ENCODE data around the gene FKBP2. TPM values are rescaled to one million over a fixed set of nuclear protein-coding genes. Genes with fewer than 3 reads are reported as not detected.

FKBP2 gene
- total and polyA plus RNA-seq, 3 experiments from 2014 or later: 27.9 to 124 (median 28.4) TPM

DNA sequence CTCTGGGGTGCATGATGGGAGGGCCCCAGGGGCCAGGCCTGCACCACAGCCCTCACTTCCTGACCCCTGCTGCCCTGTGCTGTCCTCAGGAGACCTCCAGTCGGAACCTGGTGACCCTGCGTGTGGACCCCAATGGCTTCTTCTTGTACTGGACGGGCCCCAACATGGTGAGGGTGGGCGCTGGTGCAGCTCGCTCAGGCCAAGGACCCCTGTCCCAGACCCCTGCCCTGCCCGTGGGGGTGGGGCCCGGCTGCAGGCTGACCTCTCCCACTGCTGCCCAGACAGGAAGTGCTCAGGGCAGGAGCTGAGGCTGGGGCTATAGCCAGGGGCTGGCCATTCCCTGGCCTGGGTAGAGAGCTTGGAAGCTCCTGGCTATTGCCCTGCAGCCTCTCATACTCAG, 13.4 kb downstream of the FKBP2 start:
- Mint-ChIP-seq H3K36me3 (peaks cover 0 to 22% (median under 1%) of the 10 kb centered on the region in 3 donors), H3K4me3 (peak overlapping the region in 1 of 7 donors; percentile 72), H3K27me3 (no peaks in the 10 kb centered on the region), H3K9me3 (no peaks in the 10 kb centered on the region), H3K4me1 (peaks cover 7 to 27% (median 11%) of the 10 kb centered on the region in 3 donors), H3K27ac (peak overlapping the region in 1 of 8 donors; percentile 69)
- H3K4me1 ChIP-seq (ENCODE audit: insufficient read depth, low read length): peaks cover 26% of the 10 kb centered on the region
- H3K9me3 ChIP-seq (ENCODE audit: low read length): no peaks in the 10 kb centered on the region
- H3K4me3 ChIP-seq (ENCODE audit: low read length): no peak overlapping the region
- CTCF ChIA-PET: interaction anchor here (0.7 to 2.2 kb wide), 6 partner anchors 8 to 63 kb away, joined by 3 to 9 read pairs (median 4); partner anchors contain the start of genes FERMT3, PRDX5 and TRMT112
- POLR2A ChIA-PET: interaction anchor here (0.6 kb wide), 1 partner anchor 13 kb away, joined by 6 read pairs; no protein-coding TSS in a partner anchor
- DNase-seq: no peak
- no peaks in the 10 kb centered on the region for H3K27me3 ChIP-seq (ENCODE audit: insufficient read depth, low read length, poor library complexity, severe bottlenecking)
- no peak overlapping the region for H3K27ac ChIP-seq (ENCODE audit: low read depth, low read length)
- no peaks in the 10 kb centered on the region for H3K36me3 ChIP-seq (ENCODE audit: insufficient read depth, low read length)

DNA sequence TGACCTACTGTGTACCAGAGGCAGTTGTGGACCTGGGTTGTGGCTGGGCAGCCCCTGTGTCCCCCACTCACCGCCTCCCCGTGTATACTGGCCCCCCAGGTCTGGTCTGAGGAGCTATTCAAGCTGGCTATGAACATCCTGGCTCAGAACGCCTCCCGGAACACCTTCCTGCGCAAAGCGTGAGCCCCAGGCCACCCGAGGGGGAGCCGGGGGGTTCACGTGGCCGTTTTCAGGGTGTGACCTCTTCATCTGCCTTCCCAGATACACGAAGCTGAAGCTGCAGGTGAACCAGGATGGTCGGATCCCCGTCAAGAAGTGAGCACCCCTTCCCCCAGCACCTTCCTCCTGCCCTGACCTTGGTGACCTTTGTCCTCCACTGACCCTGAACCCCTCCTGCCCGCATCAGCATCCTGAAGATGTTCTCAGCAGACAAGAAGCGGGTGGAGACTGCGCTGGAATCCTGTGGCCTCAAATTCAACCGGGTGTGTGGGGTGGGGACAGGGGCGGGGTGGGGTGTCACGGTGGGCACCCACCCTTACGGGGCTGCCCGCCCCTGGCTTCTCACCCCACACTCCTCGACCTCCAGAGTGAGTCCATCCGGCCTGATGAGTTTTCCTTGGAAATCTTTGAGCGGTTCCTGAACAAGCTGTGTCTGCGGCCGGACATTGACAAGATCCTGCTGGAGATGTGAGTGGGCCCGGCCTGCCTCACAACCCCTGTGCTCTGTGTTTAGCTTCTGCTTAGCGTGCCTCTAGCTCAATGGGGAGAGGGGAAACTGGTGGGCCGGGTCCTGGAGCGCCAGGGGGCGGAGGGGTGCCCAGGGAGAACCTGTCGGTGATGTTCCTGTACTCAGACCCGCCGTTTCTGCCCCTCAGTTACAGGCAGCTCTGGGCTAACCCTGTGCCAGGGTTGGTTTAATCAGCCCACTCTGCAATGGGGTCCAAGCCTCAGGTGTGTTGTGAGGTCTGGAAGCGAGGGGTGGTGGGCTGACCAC, 14.5 kb downstream of the FKBP2 start:
- peak overlapping the region in 1 of 8 donors; percentile 43 for H3K27ac Mint-ChIP-seq

DNA sequence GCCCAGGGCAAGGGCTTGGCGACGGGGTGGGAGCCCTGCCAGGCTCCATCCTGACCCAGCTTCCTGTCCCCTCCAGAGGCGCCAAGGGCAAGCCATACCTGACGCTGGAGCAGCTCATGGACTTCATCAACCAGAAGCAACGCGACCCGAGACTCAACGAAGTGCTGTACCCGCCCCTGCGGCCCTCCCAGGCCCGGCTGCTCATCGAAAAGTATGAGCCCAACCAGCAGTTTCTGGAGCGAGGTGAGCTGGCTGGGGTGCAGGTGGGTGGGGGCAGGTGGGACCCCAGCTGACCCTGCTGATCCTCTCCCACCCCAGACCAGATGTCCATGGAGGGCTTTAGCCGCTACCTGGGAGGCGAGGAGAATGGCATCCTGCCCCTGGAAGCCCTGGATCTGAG, 15.4 kb downstream of the FKBP2 start:
- Mint-ChIP-seq H3K4me1 (peaks cover 6 to 23% (median 13%) of the 10 kb centered on the region in 3 donors), H3K36me3 (peaks cover 0 to 31% (median 3%) of the 10 kb centered on the region in 3 donors), H3K4me3 (no peak overlapping the region), H3K27ac (no peak overlapping the region), H3K9me3 (no peaks in the 10 kb centered on the region), H3K27me3 (no peaks in the 10 kb centered on the region)
- Histone ChIP-seq H3K4me1 (ENCODE audit: insufficient read depth, low read length) (peaks cover 17% of the 10 kb centered on the region), H3K9me3 (ENCODE audit: low read length) (no peaks in the 10 kb centered on the region), H3K4me3 (ENCODE audit: low read length) (no peak overlapping the region), H3K27ac (ENCODE audit: low read depth, low read length) (no peak overlapping the region), H3K36me3 (ENCODE audit: insufficient read depth, low read length) (no peaks in the 10 kb centered on the region), H3K27me3 (ENCODE audit: insufficient read depth, low read length, poor library complexity, severe bottlenecking) (no peaks in the 10 kb centered on the region)
- no peak for DNase-seq
- CTCF ChIA-PET: interaction anchor here (1.0 to 2.7 kb wide), 3 partner anchors 45 to 52 kb away, joined by 3 to 7 read pairs (median 4); no protein-coding TSS in a partner anchor
- POLR2A ChIA-PET: interaction anchor here (0.6 kb wide), 1 partner anchor 30 kb away, joined by 3 read pairs; no protein-coding TSS in a partner anchor

More for the DNA sequence above, 14.5 kb downstream of the FKBP2 start:
- Histone ChIP-seq H3K36me3 (ENCODE audit: insufficient read depth, low read length) (no peaks in the 10 kb centered on the region), H3K27ac (ENCODE audit: low read depth, low read length) (no peak overlapping the region), H3K4me3 (ENCODE audit: low read length) (no peak overlapping the region), H3K9me3 (ENCODE audit: low read length) (no peaks in the 10 kb centered on the region), H3K27me3 (ENCODE audit: insufficient read depth, low read length, poor library complexity, severe bottlenecking) (no peaks in the 10 kb centered on the region), H3K4me1 (ENCODE audit: insufficient read depth, low read length) (peaks cover 24% of the 10 kb centered on the region)
- H3K9me3 Mint-ChIP-seq: no peaks in the 10 kb centered on the region
- CTCF ChIA-PET: interaction anchor here (0.7 to 2.7 kb wide), 4 partner anchors 9 to 49 kb away, joined by 3 to 9 read pairs (median 5); no protein-coding TSS in a partner anchor
- POLR2A ChIA-PET: no interaction called here
- no peak overlapping the region for H3K4me3 Mint-ChIP-seq
- no peaks in the 10 kb centered on the region for H3K27me3 Mint-ChIP-seq
- DNase-seq: no peak
- H3K36me3 Mint-ChIP-seq: peaks cover 0 to 31% (median 3%) of the 10 kb centered on the region in 3 donors
- H3K4me1 Mint-ChIP-seq: peaks cover 8 to 30% (median 13%) of the 10 kb centered on the region in 3 donors

DNA sequence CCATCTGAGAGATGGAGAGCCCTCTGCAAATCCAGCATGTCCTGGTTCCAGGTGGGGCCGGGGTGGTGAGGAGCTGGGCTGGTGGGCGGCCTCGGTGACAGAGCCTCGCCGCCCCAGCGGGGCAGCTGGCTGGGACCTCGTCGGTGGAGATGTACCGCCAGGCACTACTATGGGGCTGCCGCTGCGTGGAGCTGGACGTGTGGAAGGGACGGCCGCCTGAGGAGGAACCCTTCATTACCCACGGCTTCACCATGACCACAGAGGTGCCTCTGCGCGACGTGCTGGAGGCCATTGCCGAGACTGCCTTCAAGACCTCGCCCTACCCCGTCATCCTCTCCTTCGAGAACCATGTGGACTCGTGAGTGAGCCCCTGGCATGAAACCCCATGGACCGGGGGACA, 17.5 kb downstream of the FKBP2 start:
- Mint-ChIP-seq H3K27me3 (no peaks in the 10 kb centered on the region), H3K9me3 (no peaks in the 10 kb centered on the region), H3K4me3 (no peak overlapping the region), H3K27ac (no peak overlapping the region), H3K4me1 (peaks cover 1 to 12% (median 6%) of the 10 kb centered on the region in 3 donors), H3K36me3 (peaks cover 0 to 38% (median 5%) of the 10 kb centered on the region in 3 donors)
- Histone ChIP-seq H3K4me1 (ENCODE audit: insufficient read depth, low read length) (no peaks in the 10 kb centered on the region), H3K9me3 (ENCODE audit: low read length) (no peaks in the 10 kb centered on the region), H3K27me3 (ENCODE audit: insufficient read depth, low read length, poor library complexity, severe bottlenecking) (no peaks in the 10 kb centered on the region), H3K27ac (ENCODE audit: low read depth, low read length) (no peak overlapping the region), H3K36me3 (ENCODE audit: insufficient read depth, low read length) (no peaks in the 10 kb centered on the region), H3K4me3 (ENCODE audit: low read length) (no peak overlapping the region)
- ChIA-PET CTCF (interaction anchor here (0.7 to 2.7 kb wide), 4 partner anchors 11 to 54 kb away, joined by 3 to 7 read pairs (median 4); no protein-coding TSS in a partner anchor), POLR2A (no interaction called here)
- DNase-seq: no peak

DNA sequence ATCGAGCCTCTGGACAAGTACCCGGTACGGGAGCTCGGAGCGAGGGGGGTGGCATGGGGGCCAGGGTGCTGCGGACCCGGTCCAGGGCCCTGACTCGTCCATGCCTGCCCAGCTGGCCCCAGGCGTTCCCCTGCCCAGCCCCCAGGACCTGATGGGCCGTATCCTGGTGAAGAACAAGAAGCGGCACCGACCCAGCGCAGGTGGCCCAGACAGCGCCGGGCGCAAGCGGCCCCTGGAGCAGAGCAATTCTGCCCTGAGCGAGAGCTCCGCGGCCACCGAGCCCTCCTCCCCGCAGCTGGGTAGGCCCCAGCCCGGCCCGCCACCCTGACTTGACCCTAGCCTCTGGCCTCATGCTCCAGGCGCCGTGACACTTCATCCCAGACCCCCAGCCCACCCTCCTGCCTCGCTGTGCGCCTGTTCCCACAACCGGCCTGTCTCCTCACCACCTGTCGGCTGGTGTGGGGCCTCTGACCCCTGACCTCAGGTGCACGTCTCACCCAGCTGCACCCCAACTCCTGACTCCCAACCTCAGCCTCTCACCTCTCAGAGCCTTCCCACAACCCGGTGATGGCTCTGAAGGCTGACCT, 18.1 kb downstream of the FKBP2 start:
- H3K36me3 ChIP-seq (ENCODE audit: insufficient read depth, low read length): no peaks in the 10 kb centered on the region
- no peak overlapping the region for H3K4me3 Mint-ChIP-seq
- H3K36me3 Mint-ChIP-seq: peaks cover 0 to 38% (median 5%) of the 10 kb centered on the region in 3 donors
- no peaks in the 10 kb centered on the region for H3K4me1 ChIP-seq (ENCODE audit: insufficient read depth, low read length)
- no peaks in the 10 kb centered on the region for H3K9me3 ChIP-seq (ENCODE audit: low read length)
- H3K9me3 Mint-ChIP-seq: no peaks in the 10 kb centered on the region
- H3K27me3 Mint-ChIP-seq: no peaks in the 10 kb centered on the region
- H3K27me3 ChIP-seq (ENCODE audit: insufficient read depth, low read length, poor library complexity, severe bottlenecking): no peaks in the 10 kb centered on the region
- no peak overlapping the region for H3K27ac ChIP-seq (ENCODE audit: low read depth, low read length)
- no peak for DNase-seq
- H3K4me3 ChIP-seq (ENCODE audit: low read length): no peak overlapping the region
- peak overlapping the region in 2 of 8 donors; percentile 34 to 52 for H3K27ac Mint-ChIP-seq
- ChIA-PET CTCF (interaction anchor here (1.6 kb wide), 1 partner anchor 10 kb away, joined by 3 read pairs; no protein-coding TSS in a partner anchor), POLR2A (no interaction called here)
- peaks cover 0 to 6% (median 6%) of the 10 kb centered on the region in 3 donors for H3K4me1 Mint-ChIP-seq

DNA sequence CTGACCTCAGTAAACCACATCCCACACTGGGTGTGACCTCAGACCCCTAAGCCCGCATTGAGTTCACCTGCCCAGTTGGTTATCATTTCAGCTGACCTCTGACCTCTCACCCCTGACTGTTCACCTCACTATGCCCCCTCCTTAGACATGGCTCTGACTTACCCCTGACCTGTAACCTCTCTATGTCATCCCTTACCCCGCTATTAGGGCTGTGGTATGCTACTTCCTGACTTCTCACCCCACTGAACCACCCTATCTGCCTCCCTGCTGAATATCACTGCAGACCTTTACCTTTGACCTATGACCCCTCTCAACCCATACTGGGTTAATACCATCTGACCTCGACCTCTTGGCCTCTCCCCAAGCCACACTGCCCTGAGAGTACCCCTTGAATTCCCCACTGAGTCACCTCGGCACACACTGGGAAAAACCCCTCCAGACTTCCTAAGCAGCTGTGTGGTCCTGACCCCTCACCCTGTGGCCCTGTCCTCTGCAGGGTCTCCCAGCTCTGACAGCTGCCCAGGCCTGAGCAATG, 18.7 kb downstream of the FKBP2 start:
- no peaks in the 10 kb centered on the region for H3K9me3 ChIP-seq (ENCODE audit: low read length)
- no peaks in the 10 kb centered on the region for H3K36me3 ChIP-seq (ENCODE audit: insufficient read depth, low read length)
- peak overlapping the region in 4 of 8 donors; percentile 34 to 58 (median 44) for H3K27ac Mint-ChIP-seq
- ChIA-PET POLR2A (no interaction called here), CTCF (interaction anchor here (2.1 kb wide), 1 partner anchor 55 kb away, joined by 8 read pairs; no protein-coding TSS in a partner anchor)
- no peak overlapping the region for H3K27ac ChIP-seq (ENCODE audit: low read depth, low read length)
- H3K4me1 ChIP-seq (ENCODE audit: insufficient read depth, low read length): no peaks in the 10 kb centered on the region
- H3K4me3 ChIP-seq (ENCODE audit: low read length): no peak overlapping the region
- DNase-seq: no peak
- no peaks in the 10 kb centered on the region for H3K9me3 Mint-ChIP-seq
- H3K27me3 Mint-ChIP-seq: no peaks in the 10 kb centered on the region
- peaks cover 0 to 6% (median 6%) of the 10 kb centered on the region in 3 donors for H3K4me1 Mint-ChIP-seq
- H3K27me3 ChIP-seq (ENCODE audit: insufficient read depth, low read length, poor library complexity, severe bottlenecking): no peaks in the 10 kb centered on the region
- H3K4me3 Mint-ChIP-seq: no peak overlapping the region
- H3K36me3 Mint-ChIP-seq: peaks cover 0 to 38% (median 5%) of the 10 kb centered on the region in 3 donors

DNA sequence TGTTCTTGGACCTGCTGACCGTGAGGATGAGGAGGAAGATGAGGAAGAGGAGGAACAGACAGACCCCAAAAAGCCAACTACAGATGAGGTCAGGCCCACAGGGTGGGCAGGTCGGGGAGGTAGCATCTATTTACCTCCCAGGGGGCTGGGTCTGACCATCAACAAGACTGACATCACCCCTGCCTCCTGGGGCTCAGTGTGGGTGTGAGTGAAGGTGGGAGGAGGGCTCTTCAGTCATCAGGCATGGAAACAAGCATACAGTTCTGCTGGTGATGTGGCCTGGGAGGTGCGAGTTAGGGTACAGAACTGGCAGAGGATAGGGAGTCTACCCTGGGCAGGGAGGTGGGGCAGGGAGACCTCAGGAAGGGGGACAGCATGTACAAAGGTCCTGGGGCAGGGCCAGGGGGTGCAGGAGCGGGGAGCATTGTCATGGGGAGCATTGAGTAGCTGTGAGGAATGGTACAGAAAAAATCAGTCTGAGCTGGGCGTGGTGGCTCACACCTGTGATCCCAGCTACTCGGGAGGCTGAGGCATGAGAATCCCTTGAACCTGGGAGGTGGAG, 19.3 kb downstream of the FKBP2 start:
- Histone ChIP-seq H3K4me1 (ENCODE audit: insufficient read depth, low read length) (no peaks in the 10 kb centered on the region), H3K4me3 (ENCODE audit: low read length) (no peak overlapping the region), H3K9me3 (ENCODE audit: low read length) (no peaks in the 10 kb centered on the region), H3K27ac (ENCODE audit: low read depth, low read length) (no peak overlapping the region), H3K27me3 (ENCODE audit: insufficient read depth, low read length, poor library complexity, severe bottlenecking) (no peaks in the 10 kb centered on the region), H3K36me3 (ENCODE audit: insufficient read depth, low read length) (no peaks in the 10 kb centered on the region)
- peak overlapping the region in 2 of 7 donors; percentile 20 to 65 for H3K4me3 Mint-ChIP-seq
- CTCF ChIA-PET: interaction anchor here (1.1 to 2.1 kb wide), 3 partner anchors 9 to 56 kb away, joined by 3 to 8 read pairs (median 5); partner anchors contain the start of gene PLCB3
- H3K4me1 Mint-ChIP-seq: peaks cover 0 to 6% (median 6%) of the 10 kb centered on the region in 3 donors
- peaks cover 0 to 36% (median 5%) of the 10 kb centered on the region in 3 donors for H3K36me3 Mint-ChIP-seq
- no peak for DNase-seq
- no peaks in the 10 kb centered on the region for H3K27me3 Mint-ChIP-seq
- no peaks in the 10 kb centered on the region for H3K9me3 Mint-ChIP-seq
- POLR2A ChIA-PET: no interaction called here
- peak overlapping the region in 1 of 8 donors; percentile 58 for H3K27ac Mint-ChIP-seq
